Measurements from ENCODE around the gene CDA. TPM values are rescaled to one million over a fixed set of nuclear protein-coding genes. Genes with fewer than 3 reads are reported as not detected.

The CDA gene
- total RNA-seq, 2 experiments from 2014 or later: 0.38 to 0.50 TPM

GRCh38 chr1:20666804-20667203 is 77.9 kb downstream of the CDA start:
- no peak overlapping the region for H3K4me3 ChIP-seq (ENCODE audit: low read length)
- ATAC-seq (ENCODE audit: poor library complexity) (peak; percentile 55), DNase-seq (peak in 1 of 14 experiments; percentile 18)
- POLR2A ChIA-PET: interaction anchor here (1.0 kb wide), 1 partner anchor 33 kb away, joined by 3 read pairs; no protein-coding TSS in a partner anchor
- Mint-ChIP-seq H3K4me1 (ENCODE audit: low read depth) (peaks cover 10% of the 10 kb centered on the region), H3K36me3 (ENCODE audit: low read depth) (no peaks in the 10 kb centered on the region), H3K9me3 (no peaks in the 10 kb centered on the region), H3K27me3 (no peaks in the 10 kb centered on the region), H3K27ac (no peak overlapping the region), H3K4me3 (peak overlapping the region; percentile 27)
- H3K27ac ChIP-seq (ENCODE audit: low read depth in 1 of 2, low read length in 2 of 2): no peak overlapping the region
- CTCF ChIA-PET: interaction anchor here (1.9 kb wide), 1 partner anchor 30 kb away, joined by 5 read pairs; no protein-coding TSS in a partner anchor
- no peaks in the 10 kb centered on the region for H3K36me3 ChIP-seq (ENCODE audit: insufficient read depth, low read length)
- H3K4me1 ChIP-seq (ENCODE audit: insufficient read depth, low read length): peaks cover 9% of the 10 kb centered on the region
- no peaks in the 10 kb centered on the region for H3K9me3 ChIP-seq (ENCODE audit: control insufficient read depth in 1 of 2, insufficient read depth in 1 of 2, low read length in 2 of 2)
- intact Hi-C loops (cut with DNase I, micrococcal nuclease): no loop called here
- no peaks in the 10 kb centered on the region for H3K27me3 ChIP-seq (ENCODE audit: control insufficient read depth in 1 of 2, insufficient read depth in 2 of 2, low read length in 2 of 2)
- TF ChIP-seq CTCF (IDR thresholded peaks at IDR 0.05): no peak

Other genes with a start within 250 kb of the CDA start
- gene CAMK2N1, start 102.9 kb upstream of the CDA start, total RNA-seq: 1 to 10 TPM; 2.3 TPM
- gene MUL1, start 80.9 kb upstream of the CDA start, total RNA-seq: 10 to 100 TPM; 17.2 to 17.6 TPM
- gene FAM43B, start 36.5 kb upstream of the CDA start, total RNA-seq: not detected
- gene PINK1, start 44.4 kb downstream of the CDA start, total RNA-seq: 1 to 10 TPM; 6.6 to 7.5 TPM
- gene DDOST, start 72.3 kb downstream of the CDA start, total RNA-seq: 100 to 1,000 TPM in 1 of 2 experiments, 10 to 100 TPM in 1; 96.1 to 101 TPM
- gene KIF17, start 128.9 kb downstream of the CDA start, total RNA-seq: not detected
- gene SH2D5, start 143.6 kb downstream of the CDA start, total RNA-seq: under 1 TPM in 1 of 2 experiments, not detected in 1; 0.08 TPM
- 100 to 1,000 TPM; 186 to 191 TPM for gene HP1BP3, start 198.2 kb downstream of the CDA start, total RNA-seq